Epithelial cell of proximal tubule (primary cell): ENCODE results near the gene PLB1. TPM values are rescaled to one million over a fixed set of nuclear protein-coding genes. Genes with fewer than 3 reads are reported as not detected.
"Not testable (repeated sequence)": the region's sequence is repeated elsewhere in the genome, so short reads cannot be mapped to it uniquely, and the experiment has no call there.

Experiments
- DNase-seq: peaks from one replicate; pipeline ENCODE4 v3.0.0-alpha.2; 2011; ENCODE audit warnings: low read depth
- H3K4me3 ChIP-seq: 2 replicates; pipeline ENCODE4 v1.5.1; 2011; ENCODE audit warnings: low read depth, mild to moderate bottlenecking, low read length
- total RNA-seq: library from RNA; depleted of rRNA; stranded (reverse); fragments of >200 nt; gene quantifications from 2 replicates; pipeline ENCODE4 v1.2.3, GENCODE V29; 2015
- TF ChIP-seq, protein P1 (sequence below): conservative IDR thresholded peaks from 2 replicates; pipeline ENCODE4 v1.5.1; 2012; ENCODE audit warnings: low read depth, mild to moderate bottlenecking, low read length

The PLB1 gene
- total RNA-seq, 1 donor from 2014 or later = 2.1 TPM

DNA sequence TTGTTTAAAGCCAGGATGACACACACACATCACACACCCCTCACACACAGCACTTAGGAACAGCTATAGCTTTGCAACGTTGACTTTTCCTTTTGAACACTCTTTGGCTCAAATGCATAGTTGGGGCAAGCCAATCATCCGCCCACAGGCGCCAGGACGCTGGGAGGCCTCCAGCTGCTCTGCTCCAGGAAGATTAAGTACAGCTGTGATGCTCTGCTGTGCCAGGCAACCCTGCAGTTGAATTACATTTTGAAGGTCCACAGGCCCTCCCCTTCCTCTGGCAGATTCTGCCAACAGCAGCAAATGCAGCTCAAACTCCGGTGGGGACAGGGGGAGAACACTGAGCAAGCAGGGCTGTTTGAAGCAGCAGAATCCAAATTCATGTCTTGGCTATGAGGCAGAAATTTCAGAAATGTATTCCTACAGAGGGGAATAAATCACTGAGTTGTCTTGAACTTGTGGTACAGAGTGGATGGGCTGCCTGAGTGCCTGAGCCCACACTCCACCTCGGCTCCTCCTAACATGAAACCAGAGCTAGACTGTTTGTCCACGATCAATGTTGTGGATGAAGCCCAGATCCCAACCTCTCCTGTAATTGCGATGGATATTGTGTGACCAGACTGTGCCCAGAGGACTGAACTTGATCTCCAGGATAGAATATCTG lies 169.3 kb downstream of the PLB1 start:
- TF ChIP-seq, protein P1, sequence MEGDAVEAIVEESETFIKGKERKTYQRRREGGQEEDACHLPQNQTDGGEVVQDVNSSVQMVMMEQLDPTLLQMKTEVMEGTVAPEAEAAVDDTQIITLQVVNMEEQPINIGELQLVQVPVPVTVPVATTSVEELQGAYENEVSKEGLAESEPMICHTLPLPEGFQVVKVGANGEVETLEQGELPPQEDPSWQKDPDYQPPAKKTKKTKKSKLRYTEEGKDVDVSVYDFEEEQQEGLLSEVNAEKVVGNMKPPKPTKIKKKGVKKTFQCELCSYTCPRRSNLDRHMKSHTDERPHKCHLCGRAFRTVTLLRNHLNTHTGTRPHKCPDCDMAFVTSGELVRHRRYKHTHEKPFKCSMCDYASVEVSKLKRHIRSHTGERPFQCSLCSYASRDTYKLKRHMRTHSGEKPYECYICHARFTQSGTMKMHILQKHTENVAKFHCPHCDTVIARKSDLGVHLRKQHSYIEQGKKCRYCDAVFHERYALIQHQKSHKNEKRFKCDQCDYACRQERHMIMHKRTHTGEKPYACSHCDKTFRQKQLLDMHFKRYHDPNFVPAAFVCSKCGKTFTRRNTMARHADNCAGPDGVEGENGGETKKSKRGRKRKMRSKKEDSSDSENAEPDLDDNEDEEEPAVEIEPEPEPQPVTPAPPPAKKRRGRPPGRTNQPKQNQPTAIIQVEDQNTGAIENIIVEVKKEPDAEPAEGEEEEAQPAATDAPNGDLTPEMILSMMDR = no peak
- H3K4me3 ChIP-seq = no peak overlapping the region
- DNase-seq = no peak

GRCh38 chr2:28665811-28666377 lies 170.0 kb downstream of the PLB1 start:
- DNase-seq, H3K4me3 ChIP-seq: not testable (repeated sequence)

DNA sequence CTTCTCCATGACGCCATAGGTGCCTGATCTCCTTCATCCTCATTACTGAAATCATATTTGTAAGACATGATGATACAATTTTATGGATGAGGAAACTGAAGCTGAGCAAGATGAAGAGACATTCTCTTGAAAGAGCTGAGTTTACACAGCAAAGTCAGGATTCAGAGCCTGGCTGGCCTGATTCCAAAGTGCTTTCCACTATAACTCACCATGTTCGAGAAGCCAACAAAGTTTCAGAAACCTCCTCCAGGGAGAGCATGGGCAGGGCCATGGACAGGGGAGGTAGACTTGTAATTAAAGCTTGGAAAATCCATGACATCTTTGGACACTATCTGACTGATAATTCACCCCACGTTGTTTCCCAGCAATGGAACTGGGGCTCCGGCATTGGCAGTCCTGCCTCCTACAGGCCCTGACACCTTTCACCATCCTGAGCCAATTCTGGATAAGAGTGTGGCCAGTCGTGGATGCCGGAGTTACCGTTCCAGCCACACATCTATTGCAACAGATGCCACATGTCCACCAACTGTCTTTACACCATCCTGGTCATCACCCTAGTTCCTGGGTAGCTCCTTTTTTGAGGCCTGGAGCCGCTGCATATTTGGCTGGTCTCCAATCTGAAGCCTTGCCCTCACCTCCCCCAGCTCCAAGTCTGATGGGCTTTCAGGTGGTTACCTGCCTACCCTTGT lies 170.8 kb downstream of the PLB1 start:
- DNase-seq = no peak
- TF ChIP-seq, protein P1 = no peak
- no peak overlapping the region for H3K4me3 ChIP-seq

- no peak for DNase-seq
- no peak overlapping the region for H3K4me3 ChIP-seq
- TF ChIP-seq, protein P1 = no peak
These were observed 171.4 kb downstream of the PLB1 start for GRCh38 chr2:28667261-28667660.

GRCh38 chr2:28668106-28668814 lies 172.4 kb downstream of the PLB1 start:
- TF ChIP-seq, protein P1 = no peak
- H3K4me3 ChIP-seq = no peak overlapping the region
- no peak for DNase-seq

DNA sequence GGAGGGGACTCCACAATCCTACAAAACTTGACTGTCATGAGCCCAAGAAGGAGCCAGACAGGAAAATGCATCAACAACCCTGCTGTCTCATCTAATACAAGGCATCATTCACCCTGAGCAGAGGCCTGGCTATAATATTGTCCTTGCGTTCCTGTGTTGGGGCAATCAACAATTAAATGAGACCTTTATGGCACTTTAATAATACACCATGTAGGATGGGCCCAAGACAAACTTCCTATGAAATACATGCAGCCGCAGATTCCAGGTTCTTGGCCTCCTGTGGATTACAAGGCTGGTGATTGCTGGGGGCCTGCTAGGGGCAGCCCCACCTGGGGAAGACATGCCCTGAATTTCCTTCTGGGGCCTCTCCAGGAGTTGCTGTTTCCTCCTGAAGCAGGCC lies 173.0 kb downstream of the PLB1 start:
- TF ChIP-seq, protein P1 = no peak
- DNase-seq = no peak

DNA sequence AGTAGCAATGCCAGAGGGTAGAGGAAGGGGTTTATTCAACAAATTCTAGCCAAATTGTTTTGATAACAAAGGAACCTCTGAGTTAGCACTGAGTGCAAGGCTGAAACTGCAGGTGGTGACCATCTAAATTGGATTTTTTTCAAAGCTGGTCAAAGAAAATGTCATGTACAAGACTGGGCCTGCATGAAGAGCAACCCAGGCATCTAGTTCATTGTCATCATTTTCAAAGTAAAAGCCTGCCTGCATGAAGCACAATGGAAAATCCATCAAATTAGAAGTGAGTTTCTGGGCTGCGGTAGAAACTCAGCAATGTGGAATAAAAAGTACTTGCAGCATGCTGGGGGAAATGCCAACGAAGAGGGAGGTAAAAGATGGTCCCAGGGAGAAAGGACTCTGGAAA lies 175.0 kb downstream of the PLB1 start:
- no peak for DNase-seq
- TF ChIP-seq, protein P1 = no peak
- H3K4me3 ChIP-seq = no peak overlapping the region

More for the DNA sequence above, 173.0 kb downstream of the PLB1 start:
- no peak overlapping the region for H3K4me3 ChIP-seq
